Mesenchymal stem cell (in vitro differentiated cells and primary cell): Measurements from ENCODE around the gene MCF2L2.
"Not testable (repeated sequence)": the region's sequence is repeated elsewhere in the genome, so short reads cannot be mapped to it uniquely, and the experiment has no call there.

ENCODE experiments used
- DNase-seq: peaks from one replicate; pipeline ENCODE4 v3.0.0-alpha.2; 2013
- H2AFZ ChIP-seq: one replicate; pipeline ENCODE4 v1.6.1; 2013; ENCODE audit warnings: low read depth, mild to moderate bottlenecking, control low read depth, inconsistent platforms, low read length, moderate library complexity
- H2AK5ac ChIP-seq: 2 replicates; pipeline ENCODE4 v1.6.1; 2013; ENCODE audit warnings: low read length, moderate library complexity, mild to moderate bottlenecking, inconsistent platforms; ENCODE audit not compliant: severe bottlenecking
- H2BK120ac ChIP-seq: one replicate; pipeline ENCODE4 v1.6.1; 2013; ENCODE audit warnings: low read depth, mild to moderate bottlenecking, inconsistent platforms, low read length, moderate library complexity
- H2BK12ac ChIP-seq, 2 experiments: one replicate each; pipeline ENCODE4 v1.6.1; 2013; ENCODE audit warnings: inconsistent platforms in 2 of 2, low read length in 2 of 2, mild to moderate bottlenecking in 2 of 2, moderate library complexity in 2 of 2, control low read depth in 1 of 2
- H2BK15ac ChIP-seq: one replicate; pipeline ENCODE4 v1.6.1; 2013; ENCODE audit warnings: mild to moderate bottlenecking, low read depth, inconsistent platforms; ENCODE audit not compliant: poor library complexity, severe bottlenecking
- H2BK5ac ChIP-seq: 2 replicates; pipeline ENCODE4 v1.6.1; 2013; ENCODE audit warnings: low read depth, mild to moderate bottlenecking, low read length, control low read depth, inconsistent platforms; ENCODE audit not compliant: poor library complexity, severe bottlenecking
- H3K14ac ChIP-seq, 2 experiments: one replicate each; pipeline ENCODE4 v1.6.1; 2013; ENCODE audit warnings: inconsistent platforms in 2 of 2, low read length in 2 of 2, control low read depth in 1 of 2, mild to moderate bottlenecking in 1 of 2, moderate library complexity in 1 of 2
- H3K18ac ChIP-seq, 2 experiments: one replicate each; pipeline ENCODE4 v1.6.1; 2013; ENCODE audit warnings: inconsistent platforms in 2 of 2, low read length in 2 of 2, control low read depth in 1 of 2, low read depth in 1 of 2, mild to moderate bottlenecking in 1 of 2
- H3K23ac ChIP-seq, 2 experiments: one replicate each; pipeline ENCODE4 v1.6.1; 2013; ENCODE audit warnings: inconsistent platforms in 2 of 2, low read length in 2 of 2, mild to moderate bottlenecking in 2 of 2, moderate library complexity in 2 of 2, control low read depth in 1 of 2
- H3K27ac ChIP-seq: 2 replicates; pipeline ENCODE4 v1.5.1; 2013; ENCODE audit warnings: mild to moderate bottlenecking, moderate library complexity, low read length, control low read depth, inconsistent platforms; ENCODE audit not compliant: poor library complexity, severe bottlenecking
- H3K27me3 ChIP-seq, 2 experiments: 2 replicates each; pipeline versions ENCODE4 v1.6.1 to v1.7.0; 2013; ENCODE audit warnings: low read length in 2 of 2, mild to moderate bottlenecking in 2 of 2, moderate library complexity in 2 of 2, control low read depth in 1 of 2, inconsistent platforms in 1 of 2; ENCODE audit not compliant: control insufficient read depth in 1 of 2, insufficient read depth in 1 of 2
- H3K36me3 ChIP-seq, 2 experiments: 2 replicates each; pipeline versions ENCODE4 v1.6.1 to v1.7.0; 2013; ENCODE audit warnings: low read length in 2 of 2, control low read depth in 1 of 2, inconsistent platforms in 1 of 2, low read depth in 1 of 2, mild to moderate bottlenecking in 1 of 2; ENCODE audit not compliant: insufficient read depth in 2 of 2, control insufficient read depth in 1 of 2
- H3K4ac ChIP-seq, 2 experiments: one replicate each; pipeline ENCODE4 v1.6.1; 2013; ENCODE audit warnings: inconsistent platforms in 2 of 2, low read length in 2 of 2, mild to moderate bottlenecking in 2 of 2, moderate library complexity in 2 of 2, control low read depth in 1 of 2, low read depth in 1 of 2
- H3K4me1 ChIP-seq: 2 replicates; pipeline ENCODE4 v1.6.1; 2013; ENCODE audit warnings: low read depth, low read length, control low read depth; ENCODE audit not compliant: control insufficient read depth, insufficient read depth
- H3K4me2 ChIP-seq: 2 replicates; pipeline ENCODE4 v1.6.1; 2013; ENCODE audit warnings: low read length, mild to moderate bottlenecking, inconsistent platforms; ENCODE audit not compliant: poor library complexity, severe bottlenecking
- H3K4me3 ChIP-seq, 2 experiments: 2 replicates each; pipeline versions ENCODE4 v1.5.1 to v1.7.0; 2013; ENCODE audit warnings: low read length in 2 of 2, mild to moderate bottlenecking in 2 of 2, control low read depth in 1 of 2, low read depth in 1 of 2; ENCODE audit not compliant: insufficient read depth in 1 of 2
- H3K79me1 ChIP-seq: replicated peaks from 2 replicates; pipeline ENCODE4 v1.6.1; 2013; ENCODE audit warnings: mild to moderate bottlenecking, control low read depth, low read length, inconsistent platforms; ENCODE audit not compliant: poor library complexity, severe bottlenecking
- H3K9ac ChIP-seq: 2 replicates; pipeline ENCODE4 v1.7.0; 2013; ENCODE audit warnings: mild to moderate bottlenecking, low read length, moderate library complexity
- H3K9me3 ChIP-seq: 2 replicates; pipeline ENCODE4 v1.7.0; 2013; ENCODE audit warnings: mild to moderate bottlenecking, low read length; ENCODE audit not compliant: control insufficient read depth
- H4K8ac ChIP-seq: one replicate; pipeline ENCODE4 v1.6.1; 2013; ENCODE audit warnings: inconsistent platforms, mild to moderate bottlenecking, low read length, moderate library complexity
- H4K91ac ChIP-seq: one replicate; pipeline ENCODE4 v1.6.1; 2013; ENCODE audit warnings: mild to moderate bottlenecking, low read length, inconsistent platforms
- WGBS: methylation state at CpG from one replicate; pipeline ENCODE4 v1.1.7; 2013; ENCODE audit warnings: mixed read lengths; 5-methylcytosine and 5-hydroxymethylcytosine counted together

MCF2L2 gene

DNA sequence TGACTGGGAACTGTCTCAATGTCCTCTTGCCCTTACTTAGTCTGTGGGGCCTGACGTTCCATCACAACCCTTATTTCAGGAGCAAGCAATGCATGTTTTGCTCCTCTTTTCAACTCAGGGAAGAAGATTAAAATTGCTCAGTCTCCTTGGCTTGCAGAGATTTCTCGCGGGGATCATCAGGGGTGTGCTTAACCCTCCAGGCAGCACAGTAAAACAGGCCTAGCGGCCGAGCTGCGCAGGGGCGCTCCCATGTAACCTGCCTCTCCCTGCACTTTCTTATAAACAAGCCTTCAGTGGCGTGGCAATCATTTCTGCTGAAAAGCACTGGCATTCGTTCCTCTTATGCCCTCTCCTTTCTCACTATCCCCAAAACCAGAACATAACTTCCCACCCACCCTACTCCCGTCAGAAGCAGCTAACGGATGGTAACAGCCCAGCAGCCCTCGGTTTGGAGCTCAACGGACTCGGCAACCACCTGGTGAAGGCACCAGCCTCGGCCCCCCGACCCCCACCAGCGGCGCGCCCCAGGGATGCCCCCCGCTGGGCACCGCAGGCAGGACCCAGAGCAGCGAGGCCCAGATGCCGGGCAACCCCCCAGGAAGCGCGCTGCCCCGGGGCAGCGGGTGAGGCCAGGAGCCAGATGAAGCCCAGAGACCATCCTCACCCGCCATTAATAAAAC is 1.1 kb downstream of the MCF2L2 start:
- Histone ChIP-seq H3K23ac (no peak overlapping the region), H3K18ac (no peak overlapping the region), H3K9me3 (no peaks in the 10 kb centered on the region), H3K9ac (peak overlapping the region; percentile 53), H3K4ac (no peak overlapping the region), H4K8ac (no peak overlapping the region), H3K27ac (no peak overlapping the region), H2BK5ac (no peak overlapping the region), H3K4me3 (peak overlapping the region; percentile 24 to 78), H4K91ac (no peak overlapping the region), H2AK5ac (no peak overlapping the region), H3K4me1 (peaks cover 11% of the 10 kb centered on the region), H2BK15ac (no peak overlapping the region), H3K79me1 (no peaks in the 10 kb centered on the region), H2BK120ac (no peak overlapping the region), H3K4me2 (peak overlapping the region; percentile 58), H2BK12ac (no peak overlapping the region), H3K36me3 (no peaks in the 10 kb centered on the region), H2AFZ (no peak overlapping the region), H3K14ac (no peak overlapping the region), H3K27me3 (peaks cover 19 to 73% of the 10 kb centered on the region in 2 experiments)
- WGBS, result 9% methylated on average over 28 of the region's 28 CpGs
- DNase-seq, result no peak

DNA sequence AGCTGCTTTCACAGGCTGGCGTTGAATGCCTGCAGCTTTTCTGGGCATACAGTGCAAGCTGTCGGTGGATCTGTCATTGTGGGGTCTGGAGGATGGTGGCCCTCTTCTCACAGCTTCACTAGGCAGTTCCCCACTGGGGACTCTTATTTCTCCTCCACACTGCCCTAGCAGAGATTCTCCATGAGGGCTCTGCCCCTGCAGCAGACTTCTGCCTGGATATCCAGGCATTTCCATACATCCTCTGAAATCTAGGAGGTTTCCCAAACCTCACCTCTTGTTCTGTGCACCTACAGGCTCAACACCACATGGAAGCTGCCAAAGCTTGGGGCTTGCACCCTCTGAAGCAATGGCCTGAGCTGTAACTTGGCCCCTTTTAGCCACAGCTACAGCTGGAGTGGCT is 9.6 kb downstream of the MCF2L2 start:
- not testable (repeated sequence) for H3K9ac ChIP-seq, H3K18ac ChIP-seq
- 94% methylated on average over 2 of the region's 2 CpGs for WGBS

GRCh38 chr3:183411216-183411922 is 17.1 kb downstream of the MCF2L2 start:
- Histone ChIP-seq H3K27me3 (peaks cover 0 to 15% of the 10 kb centered on the region in 2 experiments), H2AFZ (no peak overlapping the region), H3K18ac (no peak overlapping the region), H3K4ac (no peak overlapping the region), H3K23ac (no peak overlapping the region), H2BK15ac (no peak overlapping the region), H3K9ac (no peak overlapping the region), H3K4me3 (no peak overlapping the region), H2BK5ac (no peak overlapping the region), H2AK5ac (no peak overlapping the region), H2BK120ac (no peak overlapping the region), H4K91ac (no peak overlapping the region), H3K14ac (no peak overlapping the region), H3K9me3 (no peaks in the 10 kb centered on the region), H2BK12ac (no peak overlapping the region), H3K4me2 (no peak overlapping the region), H3K79me1 (no peaks in the 10 kb centered on the region), H3K4me1 (peaks cover 2% of the 10 kb centered on the region), H3K27ac (no peak overlapping the region), H4K8ac (no peak overlapping the region), H3K36me3 (no peaks in the 10 kb centered on the region)
- WGBS, result 83% methylated on average over 2 of the region's 3 CpGs
- DNase-seq, result no peak

More for the DNA sequence above, 9.6 kb downstream of the MCF2L2 start:
- not testable (repeated sequence) for H2AFZ ChIP-seq, H3K23ac ChIP-seq, H2BK5ac ChIP-seq, H3K4me1 ChIP-seq, H3K27ac ChIP-seq, H4K91ac ChIP-seq, H3K14ac ChIP-seq, DNase-seq, H2BK120ac ChIP-seq, H3K4me3 ChIP-seq, H2AK5ac ChIP-seq, H2BK12ac ChIP-seq, H3K79me1 ChIP-seq, H3K27me3 ChIP-seq, H3K4ac ChIP-seq, H2BK15ac ChIP-seq, H3K36me3 ChIP-seq, H4K8ac ChIP-seq, H3K4me2 ChIP-seq
- peaks cover 22% of the 10 kb centered on the region for H3K9me3 ChIP-seq

- no peak for DNase-seq
- H2BK5ac ChIP-seq, result no peak overlapping the region
- no peak overlapping the region for H2BK12ac ChIP-seq
- no peak overlapping the region for H3K23ac ChIP-seq
- H2AK5ac ChIP-seq, result no peak overlapping the region
- H2AFZ ChIP-seq, result no peak overlapping the region
- H3K9ac ChIP-seq, result no peak overlapping the region
- no peaks in the 10 kb centered on the region for H3K36me3 ChIP-seq
- no peak overlapping the region for H3K4me3 ChIP-seq
- no peak overlapping the region for H2BK120ac ChIP-seq
- no peak overlapping the region for H3K4ac ChIP-seq
- no peaks in the 10 kb centered on the region for H3K9me3 ChIP-seq
- H3K27ac ChIP-seq, result no peak overlapping the region
- H3K27me3 ChIP-seq, result peaks cover 0 to 15% of the 10 kb centered on the region in 2 experiments
- no peak overlapping the region for H4K8ac ChIP-seq
- no peaks in the 10 kb centered on the region for H3K79me1 ChIP-seq
- H2BK15ac ChIP-seq, result no peak overlapping the region
- H3K4me2 ChIP-seq, result no peak overlapping the region
- no peak overlapping the region for H4K91ac ChIP-seq
- H3K4me1 ChIP-seq, result peaks cover 2% of the 10 kb centered on the region
- H3K18ac ChIP-seq, result no peak overlapping the region
- peak overlapping the region in 1 of 2 experiments; percentile 55 for H3K14ac ChIP-seq
Observed at GRCh38 chr3:183410759-183411158, 17.7 kb downstream of the MCF2L2 start.
